Nasal cavity respiratory epithelium epithelial cell of viscerocranial mucosa (primary cell): ENCODE data around the gene PRKAG3. TPM values are rescaled to one million over a fixed set of nuclear protein-coding genes. Genes with fewer than 3 reads are reported as not detected.

Source experiments
- total RNA-seq: library from RNA; depleted of rRNA; stranded (reverse); fragments of >200 nt; gene quantifications from 2 replicates; pipeline ENCODE4 v1.2.3, GENCODE V29; 2014

Gene PRKAG3
- total RNA-seq = not detected in 2 replicates

DNA sequence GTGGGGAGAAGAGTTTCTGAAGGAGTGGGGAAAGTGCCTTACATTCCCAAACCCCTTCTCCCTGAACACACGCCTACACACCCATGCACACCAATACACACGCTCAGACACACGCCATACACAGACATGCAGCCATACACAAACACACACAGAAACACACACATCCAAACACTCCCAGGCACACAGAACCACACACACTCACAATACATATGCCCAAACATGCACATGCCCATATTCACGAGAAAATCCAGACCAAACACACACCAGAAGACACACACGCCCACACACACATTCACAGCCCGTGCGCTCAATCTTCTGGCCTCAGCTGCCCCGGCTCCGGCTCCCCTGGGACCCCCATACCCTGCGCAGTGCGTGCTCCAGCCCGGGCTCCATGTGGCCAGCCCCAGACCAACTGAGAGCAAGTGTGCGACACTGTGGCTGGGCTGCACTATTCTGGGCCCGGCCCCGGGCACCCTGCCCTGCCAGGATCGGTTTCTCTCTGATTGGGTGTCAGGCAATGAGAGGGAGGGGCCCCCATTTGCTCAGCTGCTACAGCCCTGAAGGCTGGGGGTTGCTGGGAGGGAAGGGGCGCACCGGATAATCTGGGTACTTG lies at the start of gene PRKAG3:
PRKAG3 (minus strand) TSS at position 426 of the 613 bp plus-strand sequence.

DNA sequence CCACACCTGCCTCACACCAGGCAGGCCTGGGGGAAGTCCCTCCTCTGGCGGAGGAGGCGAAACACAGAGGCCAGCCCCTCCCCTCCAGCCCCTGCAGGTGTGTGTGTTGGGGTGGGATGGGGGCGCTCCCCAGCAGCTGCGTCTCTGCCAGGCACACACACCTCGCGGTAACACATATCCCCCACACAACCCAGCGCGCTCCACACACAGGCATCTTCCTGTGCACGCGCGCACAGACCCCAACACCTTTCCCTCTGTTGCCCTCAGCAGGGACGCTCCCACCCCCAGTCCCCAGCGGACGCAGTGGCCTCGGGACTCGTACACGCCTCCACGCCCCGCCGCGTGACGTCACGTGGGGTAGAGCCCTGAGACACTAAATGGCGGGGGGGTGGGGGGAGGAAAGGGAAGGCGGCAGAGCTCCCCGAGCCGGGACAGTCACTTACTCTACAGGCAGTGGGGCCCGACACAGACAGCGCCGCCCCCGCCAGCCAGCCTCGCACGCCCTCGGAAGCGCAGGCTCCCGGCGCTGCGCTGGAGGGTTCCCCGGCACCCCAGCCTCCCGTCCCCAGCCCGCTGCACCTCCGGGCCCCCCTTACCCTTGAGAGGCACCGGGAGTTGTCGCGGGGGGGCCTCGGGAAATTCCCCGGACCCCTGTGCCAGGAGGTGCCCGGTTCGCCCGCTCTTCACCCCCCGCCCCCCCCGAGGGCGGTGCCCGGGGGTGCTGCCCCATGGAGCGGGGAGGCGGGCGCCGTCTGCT lies 48.7 kb upstream of the PRKAG3 start, which contains the start of gene WNT10A:
WNT10A (plus strand) TSS at position 751 of the 757 bp plus-strand sequence. CDS start 144 bp downstream, outside the sequence.

DNA sequence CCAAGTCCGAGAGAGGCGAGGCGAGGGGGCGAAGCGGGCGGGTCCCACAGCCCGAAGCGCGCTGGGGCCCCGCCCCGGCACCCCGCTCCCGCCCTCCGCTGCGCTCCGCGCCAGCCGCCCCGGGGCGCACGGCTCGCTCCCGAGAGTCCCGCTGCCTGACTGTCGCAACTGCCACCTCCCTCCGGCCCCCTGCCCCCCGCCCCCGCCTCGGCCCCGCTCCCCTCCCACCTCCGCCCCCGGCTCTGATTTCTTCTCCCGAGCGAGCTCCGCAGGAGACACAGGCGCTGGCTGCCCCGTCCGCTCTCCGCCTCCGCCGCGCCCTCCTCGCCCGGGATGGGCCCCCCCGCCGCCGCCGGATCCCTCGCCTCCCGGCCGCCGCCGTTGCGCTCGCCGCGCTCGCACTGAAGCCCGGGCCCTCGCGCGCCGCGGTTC lies 28.0 kb upstream of the PRKAG3 start, which contains the start of gene WNT6:
WNT6 (plus strand) TSS at position 250 of the 432 bp plus-strand sequence. CDS start 233 bp downstream, outside the sequence.

GRCh38 chr2:218781691-218782527 lies 49.7 kb downstream of the PRKAG3 start, which contains the start of gene CYP27A1:
Gene CYP27A1, plus strand, starts transcription at chr2:218782147. Its CDS starts 36 bp downstream, at chr2:218782183.

Other genes with a start within 250 kb of the PRKAG3 start
- gene PLCD4, start 223.9 kb downstream of the PRKAG3 start, total RNA-seq = 0.71 and 1.0 TPM in 2 replicates
- gene ZNF142, start 172.2 kb downstream of the PRKAG3 start, total RNA-seq = 6.5 and 19.0 TPM in 2 replicates
- gene BCS1L, start 172.1 kb downstream of the PRKAG3 start, total RNA-seq = 45.9 and 60.5 TPM in 2 replicates
- 23.6 and 35.5 TPM in 2 replicates for gene RNF25, start 159.8 kb downstream of the PRKAG3 start, total RNA-seq
- gene STK36, start 159.7 kb downstream of the PRKAG3 start, total RNA-seq = 3.8 and 14.2 TPM in 2 replicates
- gene TTLL4, start 121.0 kb downstream of the PRKAG3 start, total RNA-seq = 7.9 and 13.0 TPM in 2 replicates
- 0.34 and 0.64 TPM in 2 replicates for gene CYP27A1, start 49.7 kb downstream of the PRKAG3 start, total RNA-seq
- gene WNT6, start 28.0 kb upstream of the PRKAG3 start, total RNA-seq = not detected in 2 replicates
- 1.0 and 7.5 TPM in 2 replicates for gene WNT10A, start 49.0 kb upstream of the PRKAG3 start, total RNA-seq
- gene CDK5R2, start 127.9 kb upstream of the PRKAG3 start, total RNA-seq = 0.07 TPM in 1 of 2 replicates, not detected in the other
- gene FEV, start 153.4 kb upstream of the PRKAG3 start, total RNA-seq = not detected in 2 replicates
- gene CRYBA2, start 161.6 kb upstream of the PRKAG3 start, total RNA-seq = not detected in 2 replicates
- not detected in 2 replicates for gene CFAP65, start 209.7 kb upstream of the PRKAG3 start, total RNA-seq
- not detected in 2 replicates for gene IHH, start 229.1 kb upstream of the PRKAG3 start, total RNA-seq